C4-2B (cell line): ENCODE results near the gene MYO1E.

ENCODE experiments used
- CTCF ChIP-seq: fragments of 450-650 bp; conservative IDR thresholded peaks from 2 replicates; pipeline ENCODE4 v1.5.1; 2017; ENCODE audit warnings: mild to moderate bottlenecking
- ZFX ChIP-seq: fragments of 450-650 bp; IDR thresholded peaks from 2 replicates; pipeline ENCODE4 v1.6.1; 2017

- TF ChIP-seq CTCF, result no peak
- TF ChIP-seq ZFX, result no peak
These were observed 186.2 kb downstream of the MYO1E start for GRCh38 chr15:59186501-59186900.
